ENCODE data around the gene PPP1R13B. TPM values are rescaled to one million over a fixed set of nuclear protein-coding genes. Genes with fewer than 3 reads are reported as not detected.
A peak's percentile ranks its signal among the peaks of the same experiment; 100 is the strongest.

PPP1R13B gene
- total and polyA plus RNA-seq, 2 experiments from 2014 or later, result 2.0 to 8.5 TPM

DNA sequence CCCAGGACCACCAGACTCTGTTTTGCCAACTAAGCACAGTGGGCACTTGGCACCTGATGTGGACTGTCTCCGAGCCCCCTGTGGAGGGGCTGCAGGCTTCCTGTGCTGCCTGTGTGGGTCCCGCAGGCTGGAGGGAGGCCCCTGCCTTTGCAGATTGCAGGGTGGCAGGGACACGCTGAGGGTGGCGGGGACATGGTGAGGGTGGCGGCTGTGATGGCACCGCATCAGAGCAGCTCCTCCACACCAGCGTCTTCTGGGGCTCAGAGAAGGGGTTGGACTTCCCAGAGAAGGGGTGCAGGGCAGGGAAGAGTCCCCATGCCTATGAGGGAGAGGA lies 123.7 kb downstream of the PPP1R13B start:
- H3K36me3 Mint-ChIP-seq (ENCODE audit: low read depth), result peaks cover 1% of the 10 kb centered on the region; the same call in 1 of the 3 replicates
- Histone ChIP-seq H3K79me2 (replicated peaks; ENCODE audit: insufficient read depth) (peaks cover 60% of the 10 kb centered on the region), H2AFZ (no peak overlapping the region), H3F3A (replicated peaks; ENCODE audit: low read depth) (no peaks in the 10 kb centered on the region), H3K27ac (ENCODE audit: low read depth) (no peak overlapping the region), H3K9me2 (ENCODE audit: insufficient read depth) (no peaks in the 10 kb centered on the region), H3K4me2 (no peak overlapping the region), H3K4me1 (ENCODE audit: insufficient read depth) (no peaks in the 10 kb centered on the region), H3K27me3 (ENCODE audit: insufficient read depth) (no peaks in the 10 kb centered on the region), H3K36me3 (ENCODE audit: insufficient read depth) (no peaks in the 10 kb centered on the region), H3K4me3 (no peak overlapping the region), H4K20me1 (replicated peaks; ENCODE audit: insufficient read depth) (peaks cover 10% of the 10 kb centered on the region)
- ATAC-seq, result no peak
- TF ChIP-seq STAT1 (IDR thresholded peaks at IDR 0.05; ENCODE audit: unreplicated experiment), result no peak
- peaks cover 3% of the 10 kb centered on the region for H3K27me3 Mint-ChIP-seq (ENCODE audit: insufficient read depth, low read depth, poor library complexity)
- no peaks in the 10 kb centered on the region for H3K9me3 Mint-ChIP-seq
- DNase-seq (ENCODE audit: low spot score), result no peak
- no peak overlapping the region for H3K4me3 Mint-ChIP-seq
- H3K4me1 Mint-ChIP-seq, result peaks cover 4% of the 10 kb centered on the region; the same call in 2 of the 3 replicates
- no peak overlapping the region for H3K27ac Mint-ChIP-seq

DNA sequence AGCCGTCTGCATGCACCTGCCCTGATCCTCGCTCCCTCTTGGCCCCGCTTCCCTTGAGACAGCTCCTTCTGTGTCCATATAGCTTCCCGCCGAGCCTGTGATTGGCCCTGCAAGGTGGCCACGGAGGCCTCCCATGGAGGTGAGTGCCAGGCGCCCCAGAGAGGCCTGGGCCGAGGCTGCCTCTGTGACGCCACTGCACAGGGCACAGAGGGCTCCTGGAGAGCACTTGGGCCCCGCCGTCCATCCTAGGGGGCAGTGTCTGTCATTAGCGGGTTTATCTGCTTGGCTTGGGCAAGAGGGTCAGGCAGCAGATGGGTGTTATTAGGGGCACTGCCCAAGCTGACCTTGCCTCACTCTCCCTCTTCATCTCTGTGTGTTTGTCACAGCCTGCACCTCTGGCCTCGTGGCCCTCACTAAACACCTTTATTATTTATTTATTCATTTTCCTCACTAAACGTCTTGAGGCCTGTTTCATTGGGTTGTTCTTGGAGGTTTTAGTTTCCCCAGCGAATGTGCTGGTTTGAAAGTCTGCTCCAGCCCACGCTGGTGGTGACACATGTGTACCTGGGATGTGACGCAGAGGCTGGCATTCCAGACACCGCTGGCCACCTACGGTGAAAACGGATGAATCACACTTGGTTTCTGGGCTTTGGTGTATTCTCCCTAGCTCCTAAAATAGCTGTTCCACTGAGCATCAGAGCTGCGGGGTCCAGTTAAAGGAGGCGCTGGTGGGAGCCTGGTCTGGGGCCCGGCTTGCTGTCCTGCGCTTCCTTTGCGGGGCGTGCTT lies 125.8 kb downstream of the PPP1R13B start:
- H3K4me3 Mint-ChIP-seq, result no peak overlapping the region
- H3K79me2 ChIP-seq (replicated peaks; ENCODE audit: insufficient read depth), result peaks cover 78% of the 10 kb centered on the region

DNA sequence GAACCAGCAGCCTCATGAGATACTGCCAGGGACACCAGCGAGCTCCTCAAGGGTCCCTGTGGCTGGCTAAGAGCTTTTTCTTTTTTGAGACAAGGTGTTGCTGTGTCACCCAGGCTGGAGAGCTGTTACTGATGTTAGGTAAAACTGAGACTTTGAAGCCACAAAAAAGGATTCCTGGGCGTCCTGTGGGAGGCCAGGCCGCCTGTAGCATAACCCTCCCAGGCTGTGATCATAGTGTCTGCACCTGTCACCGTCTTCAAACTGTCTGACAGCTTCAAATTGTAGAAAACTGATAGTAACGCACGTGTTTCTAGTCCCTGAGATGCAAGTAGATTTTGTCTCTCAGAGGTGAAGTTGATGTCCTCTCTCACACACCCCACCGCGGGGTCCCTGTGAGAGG lies 127.6 kb downstream of the PPP1R13B start:
- no peak for DNase-seq (ENCODE audit: low spot score)
- no peaks in the 10 kb centered on the region for H3F3A ChIP-seq (replicated peaks; ENCODE audit: low read depth)
- no peak for ATAC-seq
- Mint-ChIP-seq H3K36me3 (ENCODE audit: low read depth) (peaks cover 4% of the 10 kb centered on the region; the same call in 1 of the 3 replicates), H3K4me1 (peaks cover 12% of the 10 kb centered on the region), H3K27me3 (ENCODE audit: insufficient read depth, low read depth, poor library complexity) (peaks cover 6% of the 10 kb centered on the region), H3K4me3 (no peak overlapping the region), H3K27ac (no peak overlapping the region), H3K9me3 (no peaks in the 10 kb centered on the region)
- no peaks in the 10 kb centered on the region for H3K9me2 ChIP-seq (ENCODE audit: insufficient read depth)
- H3K27ac ChIP-seq (ENCODE audit: low read depth), result no peak overlapping the region
- peaks cover 79% of the 10 kb centered on the region for H3K79me2 ChIP-seq (replicated peaks; ENCODE audit: insufficient read depth)
- no peak overlapping the region for H3K4me3 ChIP-seq
- no peaks in the 10 kb centered on the region for H3K27me3 ChIP-seq (ENCODE audit: insufficient read depth)
- no peaks in the 10 kb centered on the region; the same call in 1 of the 2 replicates for H3K4me1 ChIP-seq (ENCODE audit: insufficient read depth)
- no peak overlapping the region for H2AFZ ChIP-seq
- H3K4me2 ChIP-seq, result no peak overlapping the region
- peaks cover 12% of the 10 kb centered on the region; the same call in 1 of the 2 replicates for H4K20me1 ChIP-seq (replicated peaks; ENCODE audit: insufficient read depth)
- H3K36me3 ChIP-seq (ENCODE audit: insufficient read depth), result no peaks in the 10 kb centered on the region
- TF ChIP-seq EZH2 (IDR thresholded peaks at IDR 0.05; ENCODE audit: low read depth, unreplicated experiment) (no peak), STAT1 (IDR thresholded peaks at IDR 0.05; ENCODE audit: unreplicated experiment) (no peak), NANOG (IDR thresholded peaks at IDR 0.05; ENCODE audit: borderline replicate concordance) (no peak), EZH2phosphoT487 (IDR thresholded peaks at IDR 0.05; ENCODE audit: unreplicated experiment) (no peak), CREB1 (CRISPR knock-in tag; IDR thresholded peaks at IDR 0.05; ENCODE audit: low read depth) (no peak), JUNB (IDR thresholded peaks at IDR 0.05; ENCODE audit: unreplicated experiment) (no peak), ZNF331 (CRISPR knock-in tag; IDR thresholded peaks at IDR 0.05; ENCODE audit: low read depth) (no peak)
- TF ChIP-seq, protein P1, sequence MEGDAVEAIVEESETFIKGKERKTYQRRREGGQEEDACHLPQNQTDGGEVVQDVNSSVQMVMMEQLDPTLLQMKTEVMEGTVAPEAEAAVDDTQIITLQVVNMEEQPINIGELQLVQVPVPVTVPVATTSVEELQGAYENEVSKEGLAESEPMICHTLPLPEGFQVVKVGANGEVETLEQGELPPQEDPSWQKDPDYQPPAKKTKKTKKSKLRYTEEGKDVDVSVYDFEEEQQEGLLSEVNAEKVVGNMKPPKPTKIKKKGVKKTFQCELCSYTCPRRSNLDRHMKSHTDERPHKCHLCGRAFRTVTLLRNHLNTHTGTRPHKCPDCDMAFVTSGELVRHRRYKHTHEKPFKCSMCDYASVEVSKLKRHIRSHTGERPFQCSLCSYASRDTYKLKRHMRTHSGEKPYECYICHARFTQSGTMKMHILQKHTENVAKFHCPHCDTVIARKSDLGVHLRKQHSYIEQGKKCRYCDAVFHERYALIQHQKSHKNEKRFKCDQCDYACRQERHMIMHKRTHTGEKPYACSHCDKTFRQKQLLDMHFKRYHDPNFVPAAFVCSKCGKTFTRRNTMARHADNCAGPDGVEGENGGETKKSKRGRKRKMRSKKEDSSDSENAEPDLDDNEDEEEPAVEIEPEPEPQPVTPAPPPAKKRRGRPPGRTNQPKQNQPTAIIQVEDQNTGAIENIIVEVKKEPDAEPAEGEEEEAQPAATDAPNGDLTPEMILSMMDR (conservative IDR thresholded peaks at IDR 0.05; ENCODE audit: low read depth in 2 of 2), result no peak
- TF ChIP-seq, protein P2, sequence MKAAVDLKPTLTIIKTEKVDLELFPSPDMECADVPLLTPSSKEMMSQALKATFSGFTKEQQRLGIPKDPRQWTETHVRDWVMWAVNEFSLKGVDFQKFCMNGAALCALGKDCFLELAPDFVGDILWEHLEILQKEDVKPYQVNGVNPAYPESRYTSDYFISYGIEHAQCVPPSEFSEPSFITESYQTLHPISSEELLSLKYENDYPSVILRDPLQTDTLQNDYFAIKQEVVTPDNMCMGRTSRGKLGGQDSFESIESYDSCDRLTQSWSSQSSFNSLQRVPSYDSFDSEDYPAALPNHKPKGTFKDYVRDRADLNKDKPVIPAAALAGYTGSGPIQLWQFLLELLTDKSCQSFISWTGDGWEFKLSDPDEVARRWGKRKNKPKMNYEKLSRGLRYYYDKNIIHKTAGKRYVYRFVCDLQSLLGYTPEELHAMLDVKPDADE (IDR thresholded peaks at IDR 0.05), result no peak

More for the DNA sequence above, 125.8 kb downstream of the PPP1R13B start:
- no peak for TF ChIP-seq ZNF114 (CRISPR knock-in tag; IDR thresholded peaks at IDR 0.05)
- TF ChIP-seq STAT1 (IDR thresholded peaks at IDR 0.05; ENCODE audit: unreplicated experiment), result no peak
- no peak for TF ChIP-seq EZH2 (IDR thresholded peaks at IDR 0.05; ENCODE audit: low read depth, unreplicated experiment)
- TF ChIP-seq, protein P1 (conservative IDR thresholded peaks at IDR 0.05; ENCODE audit: low read depth in 2 of 2), result peak in 1 of 2 experiments; percentile 23; a peak in 2 of 4 replicates
- no peak for TF ChIP-seq JUNB (IDR thresholded peaks at IDR 0.05; ENCODE audit: unreplicated experiment)
- no peak for TF ChIP-seq NANOG (IDR thresholded peaks at IDR 0.05; ENCODE audit: borderline replicate concordance)
- no peaks in the 10 kb centered on the region for H3K9me3 Mint-ChIP-seq
- no peak overlapping the region for H3K27ac Mint-ChIP-seq
- peaks cover 12% of the 10 kb centered on the region; the same call in 1 of the 2 replicates for H4K20me1 ChIP-seq (replicated peaks; ENCODE audit: insufficient read depth)
- peaks cover 12% of the 10 kb centered on the region for H3K4me1 Mint-ChIP-seq
- DNase-seq (ENCODE audit: low spot score) (no peak), ATAC-seq (peak; percentile 17)
- peaks cover 4% of the 10 kb centered on the region; the same call in 1 of the 3 replicates for H3K36me3 Mint-ChIP-seq (ENCODE audit: low read depth)
- no peaks in the 10 kb centered on the region; the same call in 1 of the 2 replicates for H3K4me1 ChIP-seq (ENCODE audit: insufficient read depth)
- peaks cover 3% of the 10 kb centered on the region for H3K27me3 Mint-ChIP-seq (ENCODE audit: insufficient read depth, low read depth, poor library complexity)
- no peak overlapping the region for H3K4me3 ChIP-seq
- H2AFZ ChIP-seq, result no peak overlapping the region
- no peaks in the 10 kb centered on the region for H3K9me2 ChIP-seq (ENCODE audit: insufficient read depth)
- no peaks in the 10 kb centered on the region for H3K27me3 ChIP-seq (ENCODE audit: insufficient read depth)
- no peaks in the 10 kb centered on the region for H3K36me3 ChIP-seq (ENCODE audit: insufficient read depth)
- 0 out of 2 replicates have a peak overlapping the region, but pooled peaks have one; percentile 30 for H3K27ac ChIP-seq (ENCODE audit: low read depth)
- H3K4me2 ChIP-seq, result no peak overlapping the region
- H3F3A ChIP-seq (replicated peaks; ENCODE audit: low read depth), result no peaks in the 10 kb centered on the region

All from GM23338 (cell line).